ENCODE results near the gene USP1.

USP1 gene

DNA sequence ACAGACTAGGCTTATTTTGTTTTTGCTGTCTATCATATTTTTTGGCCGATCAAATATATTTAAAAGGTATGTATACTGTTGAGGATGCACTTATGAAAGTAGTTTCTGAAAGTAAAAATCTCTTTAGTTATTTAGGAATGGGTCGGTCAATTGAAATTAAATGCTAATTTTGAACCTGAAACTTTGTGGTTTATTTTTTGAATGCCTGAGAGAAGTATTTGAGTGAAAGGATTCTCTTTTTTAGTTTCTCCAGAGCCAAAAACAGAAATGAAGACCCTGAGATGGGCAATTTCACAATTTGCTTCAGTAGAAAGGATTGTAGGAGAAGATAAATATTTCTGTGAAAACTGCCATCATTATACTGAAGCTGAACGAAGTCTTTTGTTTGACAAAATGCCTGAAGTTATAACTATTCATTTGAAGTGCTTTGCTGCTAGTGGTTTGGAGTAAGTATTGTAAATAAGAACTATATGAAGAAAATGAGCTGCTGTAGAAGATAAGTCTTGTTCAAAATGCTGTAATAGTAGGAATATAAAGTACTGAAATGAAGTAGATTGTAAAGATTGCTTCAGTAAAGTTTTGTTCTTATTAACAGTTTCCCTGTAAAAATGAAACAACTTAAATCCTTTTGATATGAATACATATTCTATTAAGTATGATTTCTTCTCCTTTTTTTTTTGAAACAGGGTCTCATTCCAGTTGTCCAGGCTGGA lies 11.5 kb downstream of the USP1 start:
- TF ChIP-seq, protein P1, sequence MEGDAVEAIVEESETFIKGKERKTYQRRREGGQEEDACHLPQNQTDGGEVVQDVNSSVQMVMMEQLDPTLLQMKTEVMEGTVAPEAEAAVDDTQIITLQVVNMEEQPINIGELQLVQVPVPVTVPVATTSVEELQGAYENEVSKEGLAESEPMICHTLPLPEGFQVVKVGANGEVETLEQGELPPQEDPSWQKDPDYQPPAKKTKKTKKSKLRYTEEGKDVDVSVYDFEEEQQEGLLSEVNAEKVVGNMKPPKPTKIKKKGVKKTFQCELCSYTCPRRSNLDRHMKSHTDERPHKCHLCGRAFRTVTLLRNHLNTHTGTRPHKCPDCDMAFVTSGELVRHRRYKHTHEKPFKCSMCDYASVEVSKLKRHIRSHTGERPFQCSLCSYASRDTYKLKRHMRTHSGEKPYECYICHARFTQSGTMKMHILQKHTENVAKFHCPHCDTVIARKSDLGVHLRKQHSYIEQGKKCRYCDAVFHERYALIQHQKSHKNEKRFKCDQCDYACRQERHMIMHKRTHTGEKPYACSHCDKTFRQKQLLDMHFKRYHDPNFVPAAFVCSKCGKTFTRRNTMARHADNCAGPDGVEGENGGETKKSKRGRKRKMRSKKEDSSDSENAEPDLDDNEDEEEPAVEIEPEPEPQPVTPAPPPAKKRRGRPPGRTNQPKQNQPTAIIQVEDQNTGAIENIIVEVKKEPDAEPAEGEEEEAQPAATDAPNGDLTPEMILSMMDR (IDR thresholded peaks at IDR 0.05), result no peak
- DNase-seq (ENCODE audit: low spot score), result no peak
- Histone ChIP-seq H3K4me3 (no peak overlapping the region), H3K27ac (no peak overlapping the region)

DNA sequence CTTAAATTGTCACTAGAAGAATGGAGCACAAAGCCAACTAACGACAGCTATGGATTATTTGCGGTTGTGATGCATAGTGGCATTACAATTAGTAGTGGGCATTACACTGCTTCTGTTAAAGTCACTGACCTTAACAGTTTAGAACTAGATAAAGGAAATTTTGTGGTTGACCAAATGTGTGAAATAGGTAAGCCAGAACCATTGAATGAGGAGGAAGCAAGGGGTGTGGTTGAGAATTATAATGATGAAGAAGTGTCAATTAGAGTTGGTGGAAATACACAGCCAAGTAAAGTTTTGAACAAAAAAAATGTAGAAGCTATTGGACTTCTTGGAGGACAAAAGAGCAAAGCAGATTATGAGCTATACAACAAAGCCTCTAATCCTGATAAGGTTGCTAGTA lies 13.5 kb downstream of the USP1 start:
- no peak overlapping the region for H3K4me3 ChIP-seq
- no peak overlapping the region for H3K27ac ChIP-seq
- DNase-seq (ENCODE audit: low spot score), result no peak
- TF ChIP-seq, protein P1 (IDR thresholded peaks at IDR 0.05), result no peak

DNA sequence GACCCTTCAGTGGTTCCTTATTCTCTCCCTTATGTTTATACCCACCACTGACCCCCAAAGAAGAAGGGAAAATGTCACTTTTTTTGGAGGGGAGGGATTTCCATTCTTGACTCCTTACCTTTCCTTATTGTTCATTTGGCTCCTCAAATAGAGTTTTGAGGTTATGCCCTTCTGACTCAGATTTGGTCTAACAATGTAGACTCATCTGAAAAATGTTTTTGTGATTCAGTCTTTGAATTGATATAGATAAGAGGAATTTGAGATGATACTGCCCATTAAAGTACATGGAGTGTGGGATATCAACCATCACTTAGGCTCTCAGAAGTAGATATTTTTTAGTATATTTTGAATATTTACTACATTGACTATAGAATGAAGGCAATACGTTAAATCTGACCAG lies 16.1 kb downstream of the USP1 start:
- Histone ChIP-seq H3K27ac (no peak overlapping the region), H3K4me3 (no peak overlapping the region)
- TF ChIP-seq, protein P1 (IDR thresholded peaks at IDR 0.05), result no peak
- DNase-seq (ENCODE audit: low spot score), result no peak

- no peak for DNase-seq (ENCODE audit: low spot score)
- H3K27ac ChIP-seq, result no peak overlapping the region
- H3K4me3 ChIP-seq, result no peak overlapping the region
- TF ChIP-seq, protein P1 (IDR thresholded peaks at IDR 0.05), result no peak
These were observed 21.1 kb downstream of the USP1 start for GRCh38 chr1:62457955-62458354.

GRCh38 chr1:62462370-62462769 lies 25.5 kb downstream of the USP1 start:
- H3K4me3 ChIP-seq, result no peak overlapping the region
- no peak for DNase-seq (ENCODE audit: low spot score)
- TF ChIP-seq, protein P1 (IDR thresholded peaks at IDR 0.05), result no peak
- H3K27ac ChIP-seq, result no peak overlapping the region

DNA sequence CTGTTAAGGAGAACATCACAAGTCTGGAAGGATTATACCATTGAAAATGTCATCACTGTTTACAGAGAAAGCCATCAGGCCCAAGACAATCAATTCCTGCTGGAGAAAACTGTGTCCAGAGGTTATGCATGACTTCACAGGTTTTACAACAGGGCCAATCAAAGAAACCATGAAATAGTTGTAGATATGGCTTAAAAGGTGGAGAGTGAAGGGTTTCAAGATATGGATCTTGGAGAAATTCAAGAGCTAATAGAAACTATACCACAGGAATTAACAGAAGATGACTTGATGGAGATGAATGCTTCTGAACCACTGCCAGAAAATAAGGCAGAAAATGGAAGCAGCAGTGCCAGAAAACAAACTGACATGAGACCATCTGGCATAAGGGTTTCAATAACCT lies 30.2 kb downstream of the USP1 start:
- no peak for DNase-seq (ENCODE audit: low spot score)
- TF ChIP-seq, protein P1 (IDR thresholded peaks at IDR 0.05), result no peak
- H3K27ac ChIP-seq, result no peak overlapping the region

DNA sequence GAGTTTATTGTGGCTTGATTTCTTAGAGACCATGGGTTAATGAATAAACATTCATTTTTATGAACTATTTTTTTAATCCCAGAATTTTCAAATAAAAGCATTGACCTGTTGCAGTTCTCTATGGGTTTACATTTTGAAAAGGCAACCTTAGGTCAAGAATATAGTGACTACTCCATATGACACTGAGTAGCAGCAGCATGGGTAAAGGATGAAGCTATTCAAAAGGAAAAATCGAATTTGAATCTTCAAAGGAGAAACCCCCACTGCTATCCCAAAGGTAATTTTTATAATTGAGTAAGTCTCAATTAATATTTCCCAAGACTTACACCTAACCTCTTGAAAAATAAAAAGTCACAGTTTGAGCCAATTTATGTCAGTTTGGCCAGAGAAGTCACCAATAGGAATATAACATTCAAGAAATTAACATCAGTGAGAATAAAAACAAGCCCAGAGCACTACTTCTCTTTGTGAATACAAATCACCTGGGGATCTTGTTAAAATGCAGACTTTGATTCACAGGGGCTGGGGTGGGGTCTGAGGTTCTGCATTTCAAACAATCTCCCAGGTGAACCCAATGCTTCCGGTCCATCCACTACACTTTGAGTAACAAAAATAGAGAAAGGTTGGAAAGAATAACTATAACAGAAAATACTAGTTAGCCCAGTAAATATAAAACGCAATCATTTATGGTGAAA lies 39.8 kb downstream of the USP1 start:
- Histone ChIP-seq H3K4me3 (no peak overlapping the region), H3K27ac (no peak overlapping the region)
- TF ChIP-seq, protein P1 (IDR thresholded peaks at IDR 0.05), result no peak
- no peak for DNase-seq (ENCODE audit: low spot score)

More for the DNA sequence above, 30.2 kb downstream of the USP1 start:
- H3K4me3 ChIP-seq, result no peak overlapping the region
